A549 (cell line): Measurements from ENCODE around the gene PPP1R37. TPM values are rescaled to one million over a fixed set of nuclear protein-coding genes. Genes with fewer than 3 reads are reported as not detected.

Experiments used
- ATAC-seq, 2 experiments: fragments of 200-7000 bp in 1 of 2; fragments of >200 bp in 1 of 2; cut with Nextera tagmentation in 1 of 2; cut with Tn5 transposase in 1 of 2; 3 replicates each; pipeline versions ENCODE4 v1.8.0 to v1.9.1; 2018 to 2020; ENCODE audit warnings: mild to moderate bottlenecking in 1 of 2, moderate library complexity in 1 of 2
- CTCF ChIA-PET: fragments of 300-600 bp; sonication (Branson Sonifier 250); formaldehyde crosslinking; extraction: SDS; loops from one replicate; lab custom pipeline; 2021; ENCODE audit warnings: antibody characterized with exemption, inconsistent platforms; lab: Yijun Ruan, JAX
- POLR2A ChIA-PET: fragments of 350-600 bp; formaldehyde crosslinking; extraction: SDS; loops from one replicate; lab custom pipeline; 2021; ENCODE audit warnings: antibody characterized with exemption, inconsistent platforms; lab: Yijun Ruan, JAX
- DNase-seq, 2 experiments: peaks; one replicate each; pipeline versions ENCODE4 v3.0.0 to v3.0.0-alpha.2; 2011 to 2016; ENCODE audit warnings: low read depth in 1 of 2, low spot score in 1 of 2
- FAIRE-seq: peaks from 2 replicates; lab custom pipeline; 2011; peaks lifted over from hg19 to GRCh38; lab: Jason Lieb, UNC
- H3K27ac ChIP-seq, 2 experiments: fragments of >200 bp; sonication (Bioruptor Twin); formaldehyde crosslinking; 3 replicates each; pipeline ENCODE4 v1.5.1; 2016 to 2017
- H3K4me1 ChIP-seq: fragments of >200 bp; sonication (Bioruptor Twin); formaldehyde crosslinking; 3 replicates; pipeline ENCODE4 v1.6.1; 2016
- H3K4me2 ChIP-seq: fragments of >200 bp; sonication (Bioruptor Twin); formaldehyde crosslinking; 3 replicates; pipeline ENCODE4 v1.6.1; 2016
- H3K4me3 ChIP-seq: fragments of >200 bp; sonication (Bioruptor Twin); formaldehyde crosslinking; 3 replicates; pipeline ENCODE4 v1.5.1; 2016
- H3K9me3 ChIP-seq: fragments of >200 bp; sonication (Bioruptor Twin); formaldehyde crosslinking; 3 replicates; pipeline ENCODE4 v1.6.1; 2016
- BHLHE40 ChIP-seq: IDR thresholded peaks from 2 replicates; pipeline ENCODE4 v1.6.1; 2012; ENCODE audit warnings: low read depth, low read length, inconsistent platforms
- CBX8 ChIP-seq: fragments of 200-600 bp; sonication (generic); IDR thresholded peaks from 2 replicates; pipeline ENCODE4 v1.6.1; 2016
- EHMT2 ChIP-seq: fragments of 200-600 bp; sonication (generic); IDR thresholded peaks from 2 replicates; pipeline ENCODE4 v1.6.1; 2016; ENCODE audit warnings: antibody characterized with exemption, low read depth, mild to moderate bottlenecking, moderate library complexity
- ELK1 ChIP-seq: fragments of 150-350 bp; IDR thresholded peaks from 2 replicates; pipeline ENCODE4 v1.6.1; 2014; ENCODE audit warnings: low read depth, mild to moderate bottlenecking, low read length
- EP300 ChIP-seq, 2 experiments: fragments of >200 bp; sonication (Bioruptor Twin); formaldehyde crosslinking; IDR thresholded peaks; 2 replicates in 1 of 2; 3 replicates in 1 of 2; pipeline ENCODE4 v1.6.1; 2016 to 2017
- FOSL2 ChIP-seq, 2 experiments: fragments of 450-650 bp in 1 of 2; fragments of >200 bp in 1 of 2; sonication (Bioruptor Twin) in 1 of 2; formaldehyde crosslinking; IDR thresholded peaks; 2 replicates each; pipeline versions ENCODE4 v1.5.0 to v1.6.1; 2016 to 2020; ENCODE audit warnings: mild to moderate bottlenecking in 1 of 2, moderate library complexity in 1 of 2
- HES2 ChIP-seq: fragments of >200 bp; sonication (Bioruptor Twin); formaldehyde crosslinking; IDR thresholded peaks from 2 replicates; pipeline ENCODE4 v1.6.1; 2016
- HOXB13 ChIP-seq: fragments of 250-450 bp; sonication (Bioruptor Pico); IDR thresholded peaks from 2 replicates; pipeline ENCODE4 v1.5.0; 2020; ENCODE audit warnings: low read depth, mild to moderate bottlenecking, moderate library complexity
- JUN ChIP-seq, 2 experiments: fragments of >200 bp; sonication (Bioruptor Twin); formaldehyde crosslinking; IDR thresholded peaks; 2 replicates in 1 of 2; 3 replicates in 1 of 2; pipeline ENCODE4 v1.6.1; 2016 to 2017
- JUNB ChIP-seq: fragments of >200 bp; sonication (Bioruptor Twin); formaldehyde crosslinking; IDR thresholded peaks from 2 replicates; pipeline ENCODE4 v1.6.1; 2016
- MAFK ChIP-seq: fragments of 450-650 bp; IDR thresholded peaks from 2 replicates; pipeline ENCODE4 v1.6.1; 2014; ENCODE audit not compliant: partially characterized antibody
- MAX ChIP-seq: IDR thresholded peaks from 2 replicates; pipeline ENCODE4 v1.6.1; 2012
- PBX3 ChIP-seq: IDR thresholded peaks from 2 replicates; pipeline ENCODE4 v1.6.1; 2012
- RCOR1 ChIP-seq: fragments of 150-350 bp; IDR thresholded peaks from 2 replicates; pipeline ENCODE4 v1.6.1; 2014; ENCODE audit warnings: antibody characterized with exemption, low read length, low read depth
- REST ChIP-seq: fragments of 200-600 bp; sonication (generic); IDR thresholded peaks from 2 replicates; pipeline ENCODE4 v1.6.1; 2016; ENCODE audit warnings: antibody characterized with exemption, mild to moderate bottlenecking, moderate library complexity
- RFX5 ChIP-seq: fragments of 450-650 bp; IDR thresholded peaks from 2 replicates; pipeline ENCODE4 v1.7.1; 2014; ENCODE audit warnings: antibody characterized with exemption, mild to moderate bottlenecking, moderate library complexity
- SMC3 ChIP-seq: fragments of >200 bp; sonication (Bioruptor Twin); formaldehyde crosslinking; IDR thresholded peaks from 3 replicates; pipeline ENCODE4 v1.6.1; 2018; ENCODE audit warnings: inconsistent platforms
- TP53 ChIP-seq: fragments of 250-450 bp; sonication (Bioruptor Pico); IDR thresholded peaks from 2 replicates; pipeline ENCODE4 v1.5.0; 2021; ENCODE audit warnings: mild to moderate bottlenecking, moderate library complexity
- USF2 ChIP-seq: fragments of 450-650 bp; IDR thresholded peaks from 2 replicates; pipeline ENCODE4 v1.6.1; 2014; ENCODE audit warnings: antibody characterized with exemption
- ZC3H11A ChIP-seq: fragments of 450-650 bp; IDR thresholded peaks from 2 replicates; pipeline ENCODE4 v1.6.1; 2014; ENCODE audit warnings: antibody characterized with exemption, mild to moderate bottlenecking
- ZFP36 ChIP-seq: fragments of 450-650 bp; IDR thresholded peaks from 2 replicates; pipeline ENCODE4 v1.6.1; 2014; ENCODE audit warnings: borderline replicate concordance; ENCODE audit not compliant: partially characterized antibody
- ZNF302 ChIP-seq: fragments of 250-450 bp; sonication (Bioruptor Pico); IDR thresholded peaks from 2 replicates; pipeline ENCODE4 v1.9.0; 2021; ENCODE audit warnings: inconsistent platforms, mild to moderate bottlenecking, moderate library complexity
- WGBS: methylation state at CpG from one replicate; pipeline ENCODE4 v1.1.6; 2017; ENCODE audit errors: missing lambda C conversion rate; 5-methylcytosine and 5-hydroxymethylcytosine counted together
- polyA plus RNA-seq, 4 experiments: library from polyadenylated mRNA; depleted of rRNA in 3 of 4; stranded (reverse); fragments of >200 nt; fragmentation: RNase III in 1 of 4; extraction: RNeasy Plus Mini Kit Qiagen cat#74134 plus additional on column Dnase treatment in 1 of 4; gene quantifications; 2 replicates in 3 of 4; 3 replicates in 1 of 4; pipeline ENCODE4 v1.2.3, GENCODE V29; 2011 to 2017

The PPP1R37 gene
- polyA plus RNA-seq, 2 of the 4 experiments (the other 2 are of a cell fraction), result 9.1 to 21.8 TPM

- TF ChIP-seq REST, result no peak
- TF ChIP-seq EHMT2, result no peak
- no peak for TF ChIP-seq TP53 (CRISPR knock-in tag)
- TF ChIP-seq JUN (IDR thresholded peaks at IDR 0.05), result no peak
- TF ChIP-seq SMC3, result peak; percentile 66
- no peak for TF ChIP-seq ELK1
- TF ChIP-seq BHLHE40, result no peak
- no peak for TF ChIP-seq ZFP36
- TF ChIP-seq EP300 (IDR thresholded peaks at IDR 0.05), result no peak
- TF ChIP-seq PBX3, result no peak
These were observed 38.1 kb downstream of the PPP1R37 start (continued) for GRCh38 chr19:45130888-45131615.

- no peak for TF ChIP-seq MAX
- TF ChIP-seq FOSL2 (IDR thresholded peaks at IDR 0.05), result no peak
- TF ChIP-seq FOSL2 (CRISPR knock-in tag; IDR thresholded peaks at IDR 0.05), result no peak
- no peak for TF ChIP-seq JUNB
- TF ChIP-seq USF2, result peak; percentile 48; the same call in 1 of the 2 replicates
- no peak for TF ChIP-seq CBX8
- POLR2A ChIA-PET, result no interaction called here
- ATAC-seq (no peak), FAIRE-seq (no peak), DNase-seq (no peak)
- CTCF ChIA-PET, result interaction anchor here (1.0 to 6.0 kb wide), 4 partner anchors 8 to 42 kb away, joined by 3 to 51 read pairs (median 4); no protein-coding TSS in a partner anchor
- Histone ChIP-seq H3K9me3 (no peaks in the 10 kb centered on the region), H3K4me1 (peaks cover 10% of the 10 kb centered on the region), H3K27ac (no peak overlapping the region), H3K4me2 (no peak overlapping the region), H3K4me3 (no peak overlapping the region)
- 94% methylated on average over 8 of the region's 8 CpGs for WGBS
These were observed 40.7 kb downstream of the PPP1R37 start for GRCh38 chr19:45133661-45134060.

GRCh38 chr19:45135176-45135885 is 42.4 kb downstream of the PPP1R37 start:
- POLR2A ChIA-PET, result no interaction called here
- TF ChIP-seq ZNF302 (no peak), MAFK (no peak), ELK1 (no peak), RFX5 (no peak), RCOR1 (no peak), PBX3 (no peak), EHMT2 (no peak), HES2 (no peak), HOXB13 (CRISPR knock-in tag) (no peak), ZC3H11A (no peak)
- ATAC-seq (no peak), FAIRE-seq (no peak), DNase-seq (no peak)
- Histone ChIP-seq H3K4me1 (peaks cover 7% of the 10 kb centered on the region), H3K4me3 (no peak overlapping the region), H3K9me3 (no peaks in the 10 kb centered on the region), H3K4me2 (no peak overlapping the region), H3K27ac (no peak overlapping the region; a peak in 1 of 6 replicates)
- CTCF ChIA-PET, result interaction anchor here (0.7 to 6.0 kb wide), 8 partner anchors 9 to 76 kb away, joined by 3 to 51 read pairs (median 6); partner anchors contain the start of gene PPP1R37
- 95% methylated on average over 21 of the region's 21 CpGs for WGBS
